AML-193 (cell line): ENCODE results near the gene AKR1C1.
"Not testable (repeated sequence)": the region's sequence is repeated elsewhere in the genome, so short reads cannot be mapped to it uniquely, and the experiment has no call there.

Experiments used
- DNase-seq, 2 experiments: peaks; one replicate each; lab custom pipeline; 2025; lab: John Stamatoyannopoulos, UW

AKR1C1 gene

DNA sequence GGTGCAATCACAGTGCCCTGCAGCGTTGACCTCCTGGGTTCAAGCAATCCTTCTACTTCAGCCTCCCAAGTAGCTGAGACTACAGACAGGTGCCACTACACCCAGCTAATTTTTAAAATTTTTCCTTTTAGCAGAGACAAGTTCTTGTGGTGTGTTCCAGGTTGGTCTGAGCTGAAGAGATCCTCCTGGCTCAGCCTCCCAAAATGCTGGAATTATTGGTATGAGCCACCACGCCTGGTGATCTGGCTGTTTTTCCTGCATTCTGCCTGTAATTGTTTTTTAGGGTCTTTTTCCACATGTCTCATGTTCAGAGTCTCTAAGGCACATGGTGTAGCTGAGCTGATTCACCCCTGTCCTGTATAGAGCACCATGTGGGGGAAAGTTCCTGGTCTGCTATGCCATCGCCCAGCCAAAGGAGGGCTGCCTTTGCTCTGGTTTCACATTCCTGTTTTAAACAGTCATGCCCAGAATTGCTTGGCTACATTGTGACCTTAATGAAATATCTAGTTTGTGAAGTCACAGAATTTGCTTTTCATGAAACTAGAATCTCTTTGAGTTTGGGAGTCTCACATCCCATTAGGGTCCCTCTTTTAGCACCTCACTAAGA, 55.6 kb downstream of the AKR1C1 start:
- not testable (repeated sequence) for DNase-seq

DNA sequence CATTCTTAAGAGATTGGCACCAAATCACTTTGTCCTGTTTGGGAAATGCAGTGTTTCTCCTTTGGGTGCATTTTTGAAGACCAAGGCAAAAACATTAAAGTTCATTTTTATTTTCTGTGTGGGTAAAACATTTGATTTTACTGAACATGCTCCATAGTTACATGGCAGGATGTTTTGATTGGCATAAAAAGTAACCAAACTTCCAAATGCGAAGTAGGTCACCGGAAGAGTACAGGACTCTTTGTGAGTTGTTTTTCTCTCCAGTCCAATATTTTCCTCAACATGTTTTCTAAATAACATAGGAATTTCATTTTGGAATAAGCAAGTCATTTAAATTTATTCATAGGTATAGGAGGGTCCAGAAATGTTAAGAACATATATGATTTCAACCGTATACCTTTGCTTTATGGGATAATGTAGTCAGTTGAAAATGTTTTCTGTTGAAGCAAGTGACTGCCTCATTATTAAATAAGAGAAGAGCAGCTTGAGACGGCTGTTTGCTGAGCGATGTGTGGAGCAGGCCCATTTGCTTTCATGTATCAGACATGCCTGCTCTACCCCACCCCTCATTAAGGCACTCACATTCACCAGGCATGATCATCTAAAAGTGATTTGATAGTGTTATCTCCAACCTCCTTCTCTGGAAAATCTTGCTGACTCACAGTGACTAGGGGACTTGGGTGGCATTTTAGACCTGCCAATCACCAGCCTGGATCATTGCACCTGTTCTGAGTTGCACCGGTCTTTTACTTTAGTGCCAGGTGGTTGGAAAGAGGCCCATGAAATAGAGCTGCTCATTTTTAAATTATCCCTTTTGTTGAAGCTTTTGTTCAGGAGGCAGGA, 56.8 kb downstream of the AKR1C1 start:
- DNase-seq, result not testable (repeated sequence)

DNA sequence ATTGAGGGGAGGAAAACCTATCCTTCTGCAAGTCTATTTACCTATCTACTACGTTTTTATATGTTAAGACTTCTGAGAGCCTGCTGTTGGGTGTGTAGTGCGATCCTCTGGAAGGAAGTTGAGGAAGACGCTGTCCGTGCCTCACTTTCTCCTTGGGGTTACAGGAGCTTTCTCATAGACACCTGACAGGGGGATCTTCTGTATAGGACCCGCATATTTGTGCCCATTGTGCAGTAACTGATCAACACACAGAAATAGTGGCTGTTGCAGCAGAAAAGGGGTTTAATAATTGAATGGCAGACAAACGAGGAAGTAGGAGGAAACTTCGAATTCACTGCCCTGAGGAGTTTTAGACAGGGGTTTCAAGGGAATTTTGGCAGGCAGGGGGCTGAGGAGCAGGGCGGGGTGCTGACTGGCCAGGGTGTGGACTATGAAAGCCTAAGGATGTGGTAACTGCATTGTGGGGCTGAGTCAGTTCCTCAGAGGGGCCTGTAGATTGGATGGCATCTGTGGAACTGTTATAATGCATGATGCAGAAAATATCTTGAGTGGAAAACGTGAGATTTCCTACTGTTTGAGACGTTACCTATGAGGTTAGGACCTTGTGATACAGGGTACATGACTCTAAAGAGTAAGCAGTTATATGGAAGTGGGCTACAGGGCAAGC, 58.5 kb downstream of the AKR1C1 start:
- DNase-seq, result not testable (repeated sequence)

DNA sequence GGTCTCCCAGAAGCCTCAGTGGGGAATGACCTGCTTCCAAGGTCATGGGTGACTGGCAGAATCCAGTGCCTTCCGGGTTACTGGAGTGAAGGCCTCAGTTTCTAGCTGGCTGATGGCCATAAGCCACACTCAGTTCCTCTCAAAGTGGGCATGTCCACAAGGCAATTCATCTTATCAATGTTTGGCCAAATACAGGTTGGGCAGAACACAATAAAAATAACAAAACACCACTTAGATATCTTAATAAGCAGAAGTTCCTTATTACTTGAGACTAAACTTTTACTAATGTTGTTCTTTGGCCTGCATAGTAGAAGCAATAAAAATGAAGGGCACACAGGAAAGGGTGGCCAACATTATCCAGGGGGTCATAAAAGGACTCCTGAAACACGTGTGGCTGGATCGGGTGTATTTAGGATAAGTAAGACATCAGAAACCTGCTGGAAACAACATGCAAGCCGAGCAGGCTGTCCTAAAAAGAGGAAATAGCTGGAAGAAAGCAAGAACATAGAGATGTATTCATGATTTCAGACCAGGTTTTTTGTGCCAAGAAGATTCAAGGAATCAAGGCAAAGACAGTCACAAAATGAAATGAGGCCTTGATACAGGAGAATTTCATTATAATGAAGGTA, 60.1 kb downstream of the AKR1C1 start:
- no peak for DNase-seq

DNA sequence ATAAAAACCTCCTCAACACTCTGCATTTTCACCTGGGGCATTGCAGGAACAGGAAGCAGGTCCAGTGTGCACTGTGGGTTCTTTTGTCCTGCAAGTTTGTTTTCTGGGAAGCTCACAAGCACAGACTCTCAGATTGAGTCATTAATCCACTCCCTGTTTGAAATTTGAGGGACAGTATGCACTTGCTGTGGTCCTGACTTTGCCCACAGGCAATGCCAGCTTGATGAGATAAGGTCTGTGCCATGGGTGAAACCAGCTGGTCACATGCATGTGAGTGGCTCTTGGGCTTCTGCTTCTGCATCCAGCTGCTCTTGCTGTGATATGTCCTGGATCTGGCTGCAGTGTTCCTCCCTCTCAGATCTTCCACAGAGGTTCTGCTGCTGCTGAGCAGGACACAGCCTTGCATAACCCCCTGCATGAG, 62.3 kb downstream of the AKR1C1 start:
- DNase-seq, result not testable (repeated sequence)

DNA sequence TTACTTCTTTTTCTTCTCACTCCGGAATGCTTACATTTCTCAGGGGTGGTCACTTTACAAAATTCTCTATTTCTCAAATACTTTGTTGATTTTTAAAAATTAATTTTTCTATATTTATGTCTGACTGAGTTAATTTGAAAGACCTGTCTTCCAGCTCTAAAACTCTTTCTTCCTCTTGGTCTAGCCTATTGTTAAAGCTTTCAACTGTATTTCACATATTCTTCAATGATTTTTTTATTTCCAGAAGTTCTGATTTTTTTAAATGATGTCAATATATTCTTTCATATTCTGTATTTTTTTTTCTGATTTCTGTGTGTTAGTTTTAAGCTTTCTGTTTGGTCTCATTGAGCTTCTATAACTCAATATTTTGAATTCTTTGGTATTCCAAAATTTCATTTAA, 67.8 kb downstream of the AKR1C1 start:
- DNase-seq, result no peak

DNA sequence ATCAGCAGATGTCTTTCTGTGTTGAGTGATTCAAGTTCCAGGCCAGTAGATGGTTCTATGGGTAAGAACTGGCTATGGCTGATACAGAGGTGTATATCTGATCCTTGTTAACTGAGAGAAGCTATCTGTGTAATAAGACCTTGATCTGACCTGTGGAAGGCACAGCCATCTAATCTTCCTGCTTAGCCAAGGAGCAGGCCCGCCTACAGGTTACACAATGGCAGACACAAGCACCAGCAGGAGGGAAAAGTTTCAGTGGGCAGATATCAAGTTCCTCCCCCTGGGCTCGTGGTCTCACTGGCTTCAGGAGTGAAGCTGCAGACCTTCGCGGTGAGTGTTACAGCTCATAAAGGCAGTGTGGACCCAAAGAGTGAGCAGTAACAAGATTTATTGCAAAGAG, 68.4 kb downstream of the AKR1C1 start:
- DNase-seq, result not testable (repeated sequence)

DNA sequence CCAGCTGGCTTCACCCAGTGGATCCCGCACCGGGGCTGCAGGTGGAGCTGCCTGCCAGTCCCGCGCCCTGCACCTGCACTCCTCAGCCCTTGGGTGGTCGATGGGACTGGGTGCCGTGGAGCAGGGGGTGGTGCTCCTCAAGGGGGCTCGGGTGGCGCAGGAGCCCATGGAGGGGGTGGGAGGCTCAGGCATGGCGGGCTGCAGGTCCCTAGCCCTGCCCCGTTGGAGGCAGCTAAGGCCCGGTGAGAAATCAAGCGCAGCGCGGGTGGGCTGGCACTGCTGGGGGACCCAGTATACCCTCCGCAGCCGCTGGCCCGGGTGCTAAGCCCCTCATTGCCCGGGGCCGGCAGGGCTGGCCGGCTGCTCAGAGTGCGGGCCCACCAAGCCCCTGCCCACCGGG, 69.2 kb downstream of the AKR1C1 start:
- not testable (repeated sequence) for DNase-seq
